Activated CD4-positive, alpha-beta T cell treated with anti-CD3 and anti-CD28 coated beads for 48 hours (primary cell): ENCODE results near the gene LRIT2.
"Not testable (repeated sequence)": the region's sequence is repeated elsewhere in the genome, so short reads cannot be mapped to it uniquely, and the experiment has no call there.

Source experiments
- DNase-seq: peaks from one replicate; pipeline ENCODE4 v3.0.0-alpha.2; 2020

The LRIT2 gene

DNA sequence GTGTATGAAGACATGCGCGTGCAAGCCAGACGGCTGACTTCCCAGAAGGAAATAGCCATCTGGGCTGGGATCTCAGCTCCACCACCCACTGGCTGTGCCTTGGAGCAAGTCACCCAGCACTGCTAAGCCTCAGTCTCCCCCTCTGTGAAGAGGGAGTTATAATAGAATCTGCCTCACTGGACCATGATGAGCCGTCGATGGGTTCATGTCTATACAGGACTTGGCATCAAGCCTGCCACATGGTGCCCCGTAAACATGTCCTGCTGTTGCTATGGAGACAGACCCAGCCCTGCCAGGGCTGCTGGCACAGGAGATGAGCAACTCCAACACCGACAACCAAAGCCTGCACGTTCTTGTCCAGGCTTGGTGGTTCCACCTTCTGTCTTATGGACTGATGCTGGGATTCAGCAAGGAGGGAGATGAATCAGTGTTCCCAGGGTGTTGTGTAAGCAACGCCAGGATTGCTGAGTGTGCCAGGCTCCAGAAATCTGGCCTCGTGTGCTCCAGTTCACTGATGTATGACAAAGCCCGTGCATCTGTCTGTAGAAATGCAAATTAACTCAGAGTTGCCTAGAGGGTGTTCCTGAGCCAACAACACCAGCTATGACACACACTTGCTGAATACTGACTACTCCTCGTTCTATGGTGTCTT is 46.2 kb downstream of the LRIT2 start:
- peak; percentile 23 for DNase-seq

DNA sequence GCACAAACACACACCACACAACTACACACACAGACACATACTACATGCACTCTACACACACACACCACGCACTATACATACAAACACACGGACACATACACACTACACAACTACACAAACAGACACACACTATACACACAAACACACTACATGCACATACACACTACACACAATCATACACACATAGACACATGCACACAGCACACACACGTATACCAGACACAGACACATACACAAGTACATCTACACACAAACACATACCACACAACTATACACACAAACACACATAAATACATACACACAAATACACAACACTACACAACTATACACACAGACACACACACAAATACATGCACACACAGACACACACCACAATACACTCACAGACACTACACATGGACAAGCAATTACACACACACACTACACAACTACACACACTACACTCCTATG is 47.2 kb downstream of the LRIT2 start:
- no peak for DNase-seq

DNA sequence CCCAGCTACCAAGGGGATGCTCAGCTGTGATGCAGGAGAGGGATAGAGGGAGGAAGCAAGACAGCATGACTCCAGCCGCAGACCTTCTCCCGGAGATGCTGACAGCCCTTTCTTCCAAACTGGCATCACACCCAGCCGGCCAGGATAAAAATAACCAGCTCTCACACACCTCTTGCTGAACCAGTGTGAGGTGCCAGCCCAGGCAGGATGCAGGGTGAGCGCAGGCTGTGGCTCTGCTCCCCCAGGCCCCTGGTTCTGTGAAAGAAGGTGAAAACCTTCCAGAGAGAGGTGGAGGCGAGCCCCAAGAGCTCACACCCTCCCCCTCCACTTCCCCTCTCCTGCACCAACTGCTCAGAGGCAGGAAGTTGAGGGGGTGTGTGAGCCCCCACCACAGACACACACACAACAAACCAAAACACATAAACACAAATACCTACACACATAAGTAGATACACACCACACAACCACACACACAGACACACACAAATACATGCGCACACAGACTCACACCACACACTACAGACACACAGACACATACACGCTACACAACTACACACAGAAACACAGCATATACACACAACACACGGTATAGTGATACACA is 47.7 kb downstream of the LRIT2 start:
- peak; percentile 31 for DNase-seq

DNA sequence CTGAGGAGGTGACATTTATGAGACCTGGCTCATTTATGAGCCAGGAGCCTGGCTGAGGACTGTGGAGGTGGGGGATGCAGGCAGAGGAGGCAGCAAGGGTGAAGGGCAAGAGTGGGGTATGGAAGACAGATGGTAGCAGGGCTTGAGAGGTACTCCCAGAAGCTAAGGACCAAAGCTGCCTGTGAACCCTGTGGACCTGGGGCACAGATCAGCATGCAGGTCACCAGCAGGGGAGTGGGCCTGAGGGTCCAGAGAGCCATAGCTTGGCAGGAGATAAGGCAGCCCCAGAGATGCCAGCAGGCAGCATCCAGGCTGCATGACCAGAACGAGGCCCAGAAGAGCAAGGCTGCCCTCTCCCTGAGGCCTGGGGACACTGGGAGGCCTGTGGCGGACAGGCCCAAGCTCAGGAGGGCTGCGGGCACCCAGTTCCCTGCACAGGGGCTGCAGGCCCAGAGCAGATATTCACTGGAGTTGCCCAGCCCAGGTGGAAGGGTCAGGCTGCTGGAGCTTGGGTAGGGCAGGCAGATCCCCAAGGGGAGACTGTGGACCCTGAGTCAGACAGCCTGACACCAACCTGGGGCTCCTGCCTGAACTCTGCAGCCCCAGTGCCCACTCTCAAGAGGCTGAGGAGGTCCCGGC is 48.4 kb downstream of the LRIT2 start:
- DNase-seq: no peak

DNA sequence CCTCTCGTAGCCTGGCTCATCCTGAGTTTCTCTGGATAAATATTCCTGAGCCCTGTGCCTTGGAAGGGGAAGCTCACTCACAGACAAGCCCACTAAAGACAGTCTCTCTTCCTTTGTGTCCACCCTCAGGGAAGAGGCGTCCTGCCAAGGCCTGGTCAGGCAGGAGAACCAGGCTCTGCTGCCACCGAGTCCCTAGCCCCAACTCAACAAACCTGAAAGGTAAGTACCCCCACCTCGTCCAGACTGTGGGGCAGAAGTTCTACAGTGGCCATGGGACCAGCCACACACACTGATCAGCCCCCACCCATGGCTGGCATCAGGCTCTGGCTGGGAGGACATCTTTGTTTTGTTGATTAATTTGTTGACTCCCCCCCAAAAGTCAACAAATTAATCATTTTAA is 49.0 kb downstream of the LRIT2 start:
- no peak for DNase-seq

DNA sequence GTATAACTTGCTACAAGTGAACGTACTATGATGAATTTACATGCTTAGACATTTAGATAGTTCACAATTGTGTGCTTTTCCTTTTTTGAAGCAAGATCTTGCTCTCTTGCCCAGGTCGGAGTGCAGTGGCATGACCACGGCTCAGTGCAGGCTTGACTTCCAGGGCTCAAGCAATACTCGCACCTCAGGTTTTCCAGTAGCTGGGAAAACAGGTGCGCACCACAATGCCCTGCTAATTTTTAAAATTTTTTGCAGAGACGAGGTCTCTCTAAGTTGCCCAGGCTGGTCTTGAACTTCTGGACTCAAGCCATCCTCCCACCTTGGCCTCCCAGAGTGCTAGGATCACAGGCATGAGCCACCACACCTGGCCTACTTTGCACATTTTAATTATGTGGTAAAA is 49.9 kb downstream of the LRIT2 start:
- no peak for DNase-seq

DNA sequence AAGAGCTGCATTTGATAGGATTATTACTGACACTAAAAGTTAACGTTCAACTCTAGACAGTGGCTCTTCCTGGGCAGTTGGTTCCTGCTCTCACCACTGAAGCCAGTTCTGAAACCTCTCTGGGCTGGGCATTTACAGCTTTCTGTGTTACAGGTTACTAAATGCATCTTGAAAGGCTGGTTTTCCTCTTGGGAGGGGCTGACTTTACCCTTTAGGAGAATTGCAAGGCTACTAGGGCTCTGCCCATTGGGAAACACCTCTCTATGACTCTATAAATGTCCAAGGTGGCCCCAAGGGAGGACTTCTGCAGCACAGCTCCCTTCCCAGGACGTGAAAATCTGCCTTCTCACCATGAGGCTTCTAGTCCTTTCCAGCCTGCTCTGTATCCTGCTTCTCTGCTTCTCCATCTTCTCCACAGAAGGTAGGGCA is 51.8 kb downstream of the LRIT2 start, which contains the start of gene GPR15LG:
TSS of gene GPR15LG (plus strand) at position 301 of the 429 bp plus-strand sequence. CDS start at position 352, 51 bp downstream.
- DNase-seq: no peak

DNA sequence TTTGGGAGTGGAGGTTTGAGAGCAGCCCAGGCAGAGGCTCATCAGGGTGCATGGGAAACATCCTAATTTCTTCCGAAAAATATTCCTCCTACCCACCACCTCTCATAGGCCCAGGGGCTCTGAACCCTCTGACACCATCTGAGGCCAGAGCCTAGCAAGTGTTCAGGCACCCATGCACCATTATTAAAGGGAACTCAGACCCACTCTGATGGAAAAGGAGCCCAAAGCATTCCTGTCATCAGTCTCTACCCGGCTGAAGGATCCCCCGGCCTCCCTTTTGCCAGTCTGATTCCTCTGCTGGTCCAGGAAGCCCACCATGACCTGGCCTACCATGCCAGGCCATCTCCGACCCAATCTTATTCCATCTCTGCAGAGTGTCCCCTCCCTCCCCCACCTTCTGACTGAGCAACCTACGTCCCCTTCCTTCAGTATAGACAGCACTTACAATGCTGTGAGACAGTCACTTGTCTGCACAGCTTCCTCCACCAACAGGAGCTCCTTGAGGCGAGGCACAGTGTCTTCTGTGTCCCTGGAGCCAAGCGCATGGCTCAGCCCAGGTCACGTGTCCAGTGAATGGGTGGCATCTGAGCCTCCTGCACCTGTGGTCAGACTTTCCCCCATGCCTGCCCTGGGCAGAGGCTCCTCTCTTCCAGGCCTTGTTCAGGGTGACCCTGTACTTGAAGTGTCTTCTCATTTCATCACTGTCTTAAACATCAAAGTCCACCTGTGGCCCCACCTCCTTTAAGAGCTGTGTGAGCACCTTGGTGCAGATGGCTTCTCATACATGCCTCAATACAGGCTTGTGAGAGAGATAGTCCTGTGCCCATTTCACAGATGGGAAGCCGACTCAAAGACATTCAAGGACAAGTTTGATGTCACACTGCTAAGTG is 52.6 kb downstream of the LRIT2 start:
- DNase-seq: no peak

DNA sequence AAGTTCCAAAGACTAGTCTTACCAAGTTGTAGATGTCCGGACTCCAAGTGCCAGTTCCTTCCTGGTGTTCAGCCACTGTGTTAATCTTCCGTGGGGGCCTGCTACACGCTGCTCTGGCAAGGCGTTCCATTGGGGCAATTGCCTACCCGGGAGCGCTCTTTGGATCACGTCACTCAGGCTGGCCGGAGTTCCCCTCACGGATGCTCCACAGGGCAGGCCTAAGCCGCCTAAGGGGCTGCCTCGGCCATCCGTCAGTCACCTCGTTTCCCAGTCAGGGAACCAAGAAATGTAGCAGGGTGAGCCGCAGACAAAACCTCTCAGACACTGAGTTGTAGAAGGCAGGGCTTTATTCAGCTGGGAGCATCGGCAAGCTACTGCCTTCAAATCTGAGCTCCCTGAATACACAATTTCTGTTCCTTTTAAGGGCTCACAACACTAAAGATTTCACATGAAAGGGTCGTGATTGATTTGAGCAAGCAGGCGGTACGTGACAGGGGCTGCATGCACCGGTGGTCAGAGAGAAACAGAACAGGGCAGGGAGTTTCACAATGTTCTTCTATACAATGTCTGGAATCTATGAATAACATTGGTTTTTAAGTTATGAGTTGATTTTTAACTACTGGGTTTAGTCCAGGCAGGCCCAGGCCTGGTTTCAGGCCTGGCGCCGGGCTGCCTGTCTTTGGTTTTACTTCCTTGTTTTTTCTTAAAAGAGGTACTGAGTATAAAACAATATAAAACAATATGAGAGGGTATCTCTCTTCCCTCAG is 53.5 kb downstream of the LRIT2 start:
- DNase-seq: not testable (repeated sequence)

DNA sequence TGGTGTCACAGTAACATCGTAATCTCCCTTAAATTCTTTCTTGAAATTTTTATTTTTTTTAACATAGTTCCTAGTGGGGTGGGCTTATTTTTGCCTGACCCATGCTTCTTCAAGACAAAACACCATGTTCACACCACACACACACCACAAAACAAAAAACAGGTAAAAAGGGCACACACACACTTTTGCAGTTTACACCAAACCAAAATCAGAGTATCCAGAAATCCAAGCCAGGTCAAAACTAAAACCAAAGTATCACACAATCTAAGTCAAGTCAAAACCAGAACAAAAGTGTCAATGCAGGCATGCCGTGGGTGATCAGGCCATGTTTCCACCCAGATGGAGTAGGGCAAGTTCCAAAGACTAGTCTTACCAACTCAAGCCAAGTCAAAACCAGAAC is 54.1 kb downstream of the LRIT2 start:
- not testable (repeated sequence) for DNase-seq
